Endothelial cell of umbilical vein (primary cell): Measurements from ENCODE around the gene GPR107.

Experiments
- CTCF ChIP-seq, 2 donors: IDR thresholded peaks; 1 replicate in 1 of 2; 2 replicates in 1 of 2; pipeline ENCODE4 v1.5.1; 2011; ENCODE audit warnings: low read length in 2 of 2, mild to moderate bottlenecking in 2 of 2, moderate library complexity in 2 of 2, control low read depth in 1 of 2, inconsistent platforms in 1 of 2, low read depth in 1 of 2; ENCODE audit not compliant: insufficient read depth in 1 of 2; ENCODE audit errors: extremely low read depth in 1 of 2
- EZH2 ChIP-seq: IDR thresholded peaks from 2 replicates; pipeline ENCODE4 v1.6.1; 2012; ENCODE audit warnings: borderline replicate concordance, low read depth, mild to moderate bottlenecking, moderate library complexity, low read length, inconsistent platforms; ENCODE audit not compliant: severe bottlenecking
- FOS ChIP-seq: IDR thresholded peaks from 2 replicates; pipeline ENCODE4 v1.6.1; 2011; ENCODE audit warnings: mild to moderate bottlenecking, low read length, moderate library complexity, borderline replicate concordance; ENCODE audit not compliant: insufficient read depth
- GATA2 ChIP-seq: IDR thresholded peaks from 2 replicates; pipeline ENCODE4 v1.7.0; 2011; ENCODE audit warnings: low read depth, mild to moderate bottlenecking, moderate library complexity, mixed read lengths, low read length; ENCODE audit not compliant: insufficient read length, insufficient read depth
- JUN ChIP-seq: IDR thresholded peaks from 2 replicates; pipeline ENCODE4 v1.6.1; 2011; ENCODE audit warnings: borderline replicate concordance, low read depth; ENCODE audit not compliant: insufficient read length, insufficient read depth
- MAX ChIP-seq: IDR thresholded peaks from 2 replicates; pipeline ENCODE4 v1.6.1; 2011; ENCODE audit not compliant: insufficient read depth, insufficient read length
- POLR2A ChIP-seq: IDR thresholded peaks from 2 replicates; pipeline ENCODE4 v1.6.1; 2012; ENCODE audit warnings: low read depth, mild to moderate bottlenecking, control low read depth, low read length
- POLR2AphosphoS5 ChIP-seq: IDR thresholded peaks from 2 replicates; pipeline ENCODE4 v1.6.1; 2012; ENCODE audit warnings: low read depth, mild to moderate bottlenecking, control low read depth, low read length, moderate library complexity; ENCODE audit not compliant: insufficient read depth

GRCh38 chr9:130073373-130073772 lies 19.7 kb downstream of the GPR107 start:
- no peak for TF ChIP-seq EZH2
- TF ChIP-seq CTCF (IDR thresholded peaks at IDR 0.05; ENCODE audit: extremely low read depth in 1 of 2, insufficient read depth in 1 of 2, low read depth in 1 of 2, low read length in 2 of 2): no peak
- no peak for TF ChIP-seq POLR2A
- TF ChIP-seq FOS: no peak
- TF ChIP-seq POLR2AphosphoS5: no peak
- TF ChIP-seq MAX: no peak
- TF ChIP-seq JUN: no peak
- peak; percentile 88 for TF ChIP-seq GATA2
